ENCODE results near the gene ZFPL1.

- TF ChIP-seq CTCF (conservative IDR thresholded peaks at IDR 0.05) (no peak), ZFX (IDR thresholded peaks at IDR 0.05) (no peak)
Measured at GRCh38 chr11:65047581-65048422, 36.2 kb upstream of the ZFPL1 start.

Measured in C4-2B (cell line).